DND-41 (cell line): Measurements from ENCODE around the gene GPR161.

Experiments used
- EZH2 ChIP-seq: IDR thresholded peaks from 3 replicates; pipeline ENCODE4 v1.6.1; 2012; ENCODE audit warnings: borderline replicate concordance, low read depth, mild to moderate bottlenecking, moderate library complexity, low read length, inconsistent platforms; ENCODE audit not compliant: severe bottlenecking
- TF ChIP-seq, protein P1 (sequence below): IDR thresholded peaks from 2 replicates; pipeline ENCODE4 v1.5.1; 2012; ENCODE audit warnings: borderline replicate concordance, low read length, moderate library complexity, mild to moderate bottlenecking; ENCODE audit not compliant: poor library complexity, severe bottlenecking; ENCODE audit errors: extremely low read depth

DNA sequence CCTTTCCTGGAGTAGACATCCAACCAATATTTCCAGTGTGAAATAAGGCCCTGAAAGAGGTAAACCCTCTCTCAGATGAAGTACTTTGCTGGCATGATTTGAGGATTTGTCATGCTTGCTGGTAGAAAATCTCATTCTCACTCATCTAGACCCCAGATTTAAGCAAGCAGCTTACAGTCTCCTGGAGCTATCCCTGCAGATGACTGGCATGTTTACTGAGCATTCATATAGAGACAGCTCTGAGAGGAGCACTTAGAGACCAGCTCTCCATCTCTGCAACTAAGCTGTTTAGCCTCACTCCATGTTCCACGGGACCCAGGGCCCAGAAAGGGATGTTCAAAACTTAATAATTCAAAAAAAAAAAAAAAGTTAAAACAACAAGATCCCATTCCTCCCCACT is 34.2 kb downstream of the GPR161 start:
- TF ChIP-seq, protein P1, sequence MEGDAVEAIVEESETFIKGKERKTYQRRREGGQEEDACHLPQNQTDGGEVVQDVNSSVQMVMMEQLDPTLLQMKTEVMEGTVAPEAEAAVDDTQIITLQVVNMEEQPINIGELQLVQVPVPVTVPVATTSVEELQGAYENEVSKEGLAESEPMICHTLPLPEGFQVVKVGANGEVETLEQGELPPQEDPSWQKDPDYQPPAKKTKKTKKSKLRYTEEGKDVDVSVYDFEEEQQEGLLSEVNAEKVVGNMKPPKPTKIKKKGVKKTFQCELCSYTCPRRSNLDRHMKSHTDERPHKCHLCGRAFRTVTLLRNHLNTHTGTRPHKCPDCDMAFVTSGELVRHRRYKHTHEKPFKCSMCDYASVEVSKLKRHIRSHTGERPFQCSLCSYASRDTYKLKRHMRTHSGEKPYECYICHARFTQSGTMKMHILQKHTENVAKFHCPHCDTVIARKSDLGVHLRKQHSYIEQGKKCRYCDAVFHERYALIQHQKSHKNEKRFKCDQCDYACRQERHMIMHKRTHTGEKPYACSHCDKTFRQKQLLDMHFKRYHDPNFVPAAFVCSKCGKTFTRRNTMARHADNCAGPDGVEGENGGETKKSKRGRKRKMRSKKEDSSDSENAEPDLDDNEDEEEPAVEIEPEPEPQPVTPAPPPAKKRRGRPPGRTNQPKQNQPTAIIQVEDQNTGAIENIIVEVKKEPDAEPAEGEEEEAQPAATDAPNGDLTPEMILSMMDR, result no peak
- TF ChIP-seq EZH2, result no peak
